OCI-LY3 (cell line): Measurements from ENCODE around the gene ASAH2.

Experiments
- H2AFZ ChIP-seq: fragments of 200-600, 300-600 bp; shearing (Covaris generic); 2 replicates; pipeline ENCODE4 v1.6.0; 2014; ENCODE audit warnings: antibody characterized with exemption, low read depth, low read length
- H3K27ac ChIP-seq: fragments of 200-600, 300-600 bp; sonication (generic); 2 replicates; pipeline ENCODE4 v1.5.1; 2014; ENCODE audit warnings: mild to moderate bottlenecking, low read length, moderate library complexity, mixed read lengths
- H3K27me3 ChIP-seq: fragments of 200-600, 300-600 bp; sonication (generic); 2 replicates; pipeline ENCODE4 v1.6.1; 2014; ENCODE audit warnings: low read depth, low read length, mixed read lengths
- H3K36me3 ChIP-seq: fragments of 200-600, 300-600 bp; sonication (generic); replicated peaks from 2 replicates; pipeline ENCODE3; 2014; ENCODE audit warnings: low read depth, low read length, mixed read lengths
- H3K4me1 ChIP-seq: fragments of 300-600, 200-600 bp; sonication (generic); 2 replicates; pipeline ENCODE4 v1.6.1; 2014; ENCODE audit warnings: low read length, mixed read lengths
- H3K4me2 ChIP-seq: fragments of 200-600, 300-600 bp; sonication (generic); 2 replicates; pipeline ENCODE4 v1.6.1; 2014; ENCODE audit warnings: low read length, mixed read lengths
- H3K4me3 ChIP-seq: fragments of 300-600, 200-600 bp; sonication (generic); 2 replicates; pipeline ENCODE4 v1.5.1; 2014; ENCODE audit warnings: antibody characterized with exemption, mild to moderate bottlenecking, low read length, moderate library complexity
- H3K79me2 ChIP-seq: fragments of 300-600, 200-600 bp; shearing (Covaris generic); 2 replicates; pipeline ENCODE4 v1.6.1; 2014; ENCODE audit warnings: mild to moderate bottlenecking, low read length, mixed read lengths
- H3K9ac ChIP-seq: fragments of 300-600, 200-600 bp; shearing (Covaris generic); 2 replicates; pipeline ENCODE4 v1.6.0; 2014; ENCODE audit warnings: mild to moderate bottlenecking, low read length, moderate library complexity
- H3K9me3 ChIP-seq: fragments of 200-600, 300-600 bp; shearing (Covaris generic); 2 replicates; pipeline ENCODE4 v1.6.1; 2014; ENCODE audit warnings: low read length, mixed read lengths; ENCODE audit not compliant: insufficient read depth
- H4K20me1 ChIP-seq: fragments of 200-600, 300-600 bp; sonication (generic); 2 replicates; pipeline ENCODE4 v1.6.1; 2016; ENCODE audit warnings: low read length, mixed read lengths; ENCODE audit not compliant: insufficient read depth
- EZH2phosphoT487 ChIP-seq: fragments of 200-600 bp; shearing (Covaris generic); IDR thresholded peaks from 2 replicates; pipeline ENCODE4 v1.6.1; 2018; ENCODE audit warnings: antibody characterized with exemption, mixed run types, low read depth
- TF ChIP-seq, protein P1 (sequence below): fragments of 200-600, 300-600 bp; sonication (generic); IDR thresholded peaks from 2 replicates; pipeline ENCODE4 v1.5.1; 2014; ENCODE audit warnings: antibody characterized with exemption, low read length, low read depth

ASAH2 gene

DNA sequence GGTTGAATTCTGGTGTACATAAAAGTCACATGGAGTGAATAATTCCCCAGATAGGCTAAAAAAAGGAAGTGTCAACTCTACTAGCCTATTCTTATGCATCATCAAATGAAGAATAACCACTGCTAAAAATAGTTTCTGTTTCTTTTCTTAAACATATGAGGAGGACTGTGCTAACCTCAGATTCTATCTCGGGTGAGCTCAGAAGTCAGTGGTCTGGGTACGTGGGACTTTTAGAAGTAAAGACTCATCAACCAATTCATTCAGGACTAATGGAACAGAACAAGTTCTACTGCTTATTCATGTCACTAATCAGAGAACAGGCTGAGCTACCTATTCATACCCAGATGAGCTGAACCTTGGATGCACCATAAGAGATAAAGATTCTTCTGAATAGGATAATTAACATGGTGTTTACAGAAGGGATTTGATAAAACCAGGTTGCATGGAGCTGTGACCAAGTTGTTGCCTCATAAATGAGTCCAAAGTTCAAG lies 9.5 kb upstream of the ASAH2 start:
- H3K4me3 ChIP-seq = peak overlapping the region; percentile 32; the same call in 1 of the 2 replicates
- peak overlapping the region; percentile 55 for H3K4me2 ChIP-seq
- no peaks in the 10 kb centered on the region for H3K9me3 ChIP-seq

DNA sequence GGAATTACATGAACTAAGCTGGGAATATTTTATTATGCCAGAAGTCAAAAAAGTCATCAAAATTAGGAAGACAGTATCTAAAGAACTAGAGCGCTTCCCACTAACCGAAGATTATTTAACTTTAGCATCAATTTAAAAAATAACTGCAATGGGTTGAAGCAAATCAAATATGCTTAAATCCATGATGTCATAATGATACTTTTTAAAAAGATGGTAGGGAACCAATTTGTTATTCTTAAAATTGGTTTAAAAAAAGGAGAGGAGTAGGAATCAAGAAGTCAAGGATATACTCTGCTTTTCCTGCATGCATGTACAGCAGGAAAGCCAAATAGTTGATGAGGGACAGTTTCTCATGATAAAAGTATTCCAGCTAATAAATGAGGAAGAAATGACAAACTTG lies 3.2 kb upstream of the ASAH2 start:
- Histone ChIP-seq H3K4me2 (no peak overlapping the region), H4K20me1 (no peaks in the 10 kb centered on the region), H3K27ac (no peak overlapping the region), H3K9me3 (no peaks in the 10 kb centered on the region), H3K27me3 (peaks cover 16% of the 10 kb centered on the region), H3K36me3 (no peaks in the 10 kb centered on the region), H3K4me3 (no peak overlapping the region), H3K4me1 (no peaks in the 10 kb centered on the region), H3K9ac (no peak overlapping the region), H3K79me2 (no peaks in the 10 kb centered on the region), H2AFZ (no peak overlapping the region)
- no peak for TF ChIP-seq EZH2phosphoT487
- TF ChIP-seq, protein P1, sequence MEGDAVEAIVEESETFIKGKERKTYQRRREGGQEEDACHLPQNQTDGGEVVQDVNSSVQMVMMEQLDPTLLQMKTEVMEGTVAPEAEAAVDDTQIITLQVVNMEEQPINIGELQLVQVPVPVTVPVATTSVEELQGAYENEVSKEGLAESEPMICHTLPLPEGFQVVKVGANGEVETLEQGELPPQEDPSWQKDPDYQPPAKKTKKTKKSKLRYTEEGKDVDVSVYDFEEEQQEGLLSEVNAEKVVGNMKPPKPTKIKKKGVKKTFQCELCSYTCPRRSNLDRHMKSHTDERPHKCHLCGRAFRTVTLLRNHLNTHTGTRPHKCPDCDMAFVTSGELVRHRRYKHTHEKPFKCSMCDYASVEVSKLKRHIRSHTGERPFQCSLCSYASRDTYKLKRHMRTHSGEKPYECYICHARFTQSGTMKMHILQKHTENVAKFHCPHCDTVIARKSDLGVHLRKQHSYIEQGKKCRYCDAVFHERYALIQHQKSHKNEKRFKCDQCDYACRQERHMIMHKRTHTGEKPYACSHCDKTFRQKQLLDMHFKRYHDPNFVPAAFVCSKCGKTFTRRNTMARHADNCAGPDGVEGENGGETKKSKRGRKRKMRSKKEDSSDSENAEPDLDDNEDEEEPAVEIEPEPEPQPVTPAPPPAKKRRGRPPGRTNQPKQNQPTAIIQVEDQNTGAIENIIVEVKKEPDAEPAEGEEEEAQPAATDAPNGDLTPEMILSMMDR = no peak

More for the DNA sequence above, 9.5 kb upstream of the ASAH2 start:
- TF ChIP-seq EZH2phosphoT487 = no peak
- TF ChIP-seq, protein P1 = no peak
- H3K27me3 ChIP-seq = peaks cover 9% of the 10 kb centered on the region
- no peaks in the 10 kb centered on the region for H3K79me2 ChIP-seq
- H4K20me1 ChIP-seq = no peaks in the 10 kb centered on the region
- H2AFZ ChIP-seq = no peak overlapping the region
- no peak overlapping the region; the same call in 1 of the 2 replicates for H3K27ac ChIP-seq
- no peak overlapping the region for H3K9ac ChIP-seq
- no peaks in the 10 kb centered on the region for H3K36me3 ChIP-seq
- H3K4me1 ChIP-seq = peaks cover 19% of the 10 kb centered on the region

- no peak overlapping the region for H3K4me2 ChIP-seq
- peaks cover 6% of the 10 kb centered on the region; the same call in 1 of the 2 replicates for H3K27me3 ChIP-seq
Measured at GRCh38 chr10:50250096-50250854, 1.0 kb downstream of the ASAH2 start.

GRCh38 chr10:50248598-50248997 lies 2.7 kb downstream of the ASAH2 start:
- Histone ChIP-seq H2AFZ (no peak overlapping the region), H3K4me3 (no peak overlapping the region), H3K9ac (no peak overlapping the region), H3K27ac (no peak overlapping the region), H3K4me2 (no peak overlapping the region), H3K4me1 (no peaks in the 10 kb centered on the region), H4K20me1 (no peaks in the 10 kb centered on the region), H3K36me3 (no peaks in the 10 kb centered on the region), H3K27me3 (no peaks in the 10 kb centered on the region; the same call in 1 of the 2 replicates), H3K9me3 (no peaks in the 10 kb centered on the region), H3K79me2 (no peaks in the 10 kb centered on the region)
- TF ChIP-seq, protein P1 = no peak
- TF ChIP-seq EZH2phosphoT487 = no peak

More at GRCh38 chr10:50250096-50250854, 1.0 kb downstream of the ASAH2 start:
- no peaks in the 10 kb centered on the region for H3K79me2 ChIP-seq
- H2AFZ ChIP-seq = no peak overlapping the region
- no peaks in the 10 kb centered on the region for H3K4me1 ChIP-seq
- no peak overlapping the region for H3K27ac ChIP-seq
- H3K9me3 ChIP-seq = no peaks in the 10 kb centered on the region
- TF ChIP-seq, protein P1 = no peak
- no peak for TF ChIP-seq EZH2phosphoT487
- H3K9ac ChIP-seq = no peak overlapping the region
- H3K4me3 ChIP-seq = no peak overlapping the region
- no peaks in the 10 kb centered on the region for H3K36me3 ChIP-seq
- no peaks in the 10 kb centered on the region for H4K20me1 ChIP-seq
